GM19397 (cell line): ENCODE results near the gene PITPNM3.

Source experiments
- ATAC-seq: cut with Tn5 transposase; IDR thresholded peaks from one replicate; pipeline ENCODE4 v1.9.1; 2021; ENCODE audit warnings: mild to moderate bottlenecking, moderate library complexity; ENCODE audit not compliant: unreplicated experiment

PITPNM3 gene

DNA sequence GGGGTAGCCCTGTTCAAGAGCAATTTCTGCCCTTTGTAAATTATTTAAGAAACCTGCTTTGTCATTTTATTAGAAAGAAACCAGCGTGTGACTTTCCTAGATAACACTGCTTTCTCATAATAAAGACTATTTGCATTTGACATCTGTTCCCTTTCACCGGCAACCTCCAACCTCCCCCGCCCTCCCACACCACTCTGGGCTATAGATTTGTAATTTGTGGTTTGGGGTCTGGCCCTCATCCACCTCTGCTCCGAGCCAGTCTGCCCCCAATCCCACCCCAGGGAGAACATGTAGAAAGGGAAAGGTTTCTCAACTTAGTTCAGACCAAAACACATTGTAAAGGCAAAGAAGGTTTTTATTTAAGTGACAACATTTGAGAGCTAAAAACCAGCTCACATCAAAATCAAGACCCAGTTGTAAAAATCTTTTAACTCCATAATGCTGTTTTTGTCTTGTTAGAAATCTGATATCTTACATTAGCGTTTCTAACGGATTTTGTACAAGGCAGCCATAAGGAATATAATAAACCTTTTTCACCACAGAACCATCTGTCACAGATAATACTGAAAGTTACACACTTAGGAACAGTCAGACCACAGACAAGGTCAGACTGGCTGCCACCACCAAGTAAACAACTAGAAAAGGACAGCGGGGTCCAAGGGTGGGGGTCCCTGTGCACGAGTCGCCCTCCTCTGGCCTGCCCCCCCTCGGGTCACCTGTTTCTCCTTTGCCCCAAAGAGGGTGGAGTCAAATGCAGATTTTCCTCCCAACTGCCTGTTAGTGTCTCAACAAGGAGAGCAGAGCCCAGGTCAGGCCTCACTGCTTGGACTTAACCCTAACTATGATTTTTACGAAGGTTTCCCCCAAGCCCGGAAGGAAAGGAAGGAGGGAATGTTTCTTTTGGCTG lies 105.2 kb downstream of the PITPNM3 start:
- no peak for ATAC-seq

DNA sequence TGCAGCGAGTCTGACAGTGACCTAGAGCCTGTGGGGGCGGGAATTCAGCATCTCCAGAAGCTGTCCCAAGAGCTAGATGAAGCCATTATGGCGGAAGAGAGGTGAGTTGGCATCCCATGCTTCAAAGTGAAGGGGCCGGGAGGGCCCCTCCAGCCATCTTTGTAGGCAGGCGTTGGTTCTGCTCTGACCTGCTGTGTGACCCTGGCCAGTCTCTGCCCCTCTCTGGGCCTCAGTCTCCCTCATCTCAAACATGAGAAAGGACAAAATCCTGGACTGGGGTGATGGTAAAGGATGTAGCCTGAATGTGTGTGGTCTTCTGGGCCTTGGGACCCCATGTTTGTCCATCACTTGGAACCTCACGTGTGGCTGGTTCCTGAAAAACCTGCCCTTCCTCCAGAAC lies 107.0 kb downstream of the PITPNM3 start:
- no peak for ATAC-seq

DNA sequence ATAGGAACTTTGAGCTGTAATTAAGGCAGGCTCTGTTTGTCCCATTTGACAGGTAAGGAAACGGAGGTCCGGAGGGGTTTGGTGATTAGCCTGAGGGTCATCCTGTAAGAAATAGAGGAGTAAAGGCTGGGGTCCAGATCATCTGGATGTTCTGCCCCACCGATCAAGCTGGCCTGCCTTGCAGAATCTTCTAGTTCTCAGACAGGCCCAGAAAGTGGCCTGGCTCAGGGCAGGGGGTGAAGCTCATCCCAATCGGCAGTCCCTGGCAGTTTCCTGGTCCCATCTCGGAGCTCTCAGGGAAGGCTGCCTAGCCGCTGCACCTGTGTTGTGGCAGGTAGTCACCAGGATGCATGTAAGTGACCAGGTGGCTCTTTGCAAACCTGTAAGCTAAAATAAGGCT lies 107.9 kb downstream of the PITPNM3 start:
- ATAC-seq, result no peak

DNA sequence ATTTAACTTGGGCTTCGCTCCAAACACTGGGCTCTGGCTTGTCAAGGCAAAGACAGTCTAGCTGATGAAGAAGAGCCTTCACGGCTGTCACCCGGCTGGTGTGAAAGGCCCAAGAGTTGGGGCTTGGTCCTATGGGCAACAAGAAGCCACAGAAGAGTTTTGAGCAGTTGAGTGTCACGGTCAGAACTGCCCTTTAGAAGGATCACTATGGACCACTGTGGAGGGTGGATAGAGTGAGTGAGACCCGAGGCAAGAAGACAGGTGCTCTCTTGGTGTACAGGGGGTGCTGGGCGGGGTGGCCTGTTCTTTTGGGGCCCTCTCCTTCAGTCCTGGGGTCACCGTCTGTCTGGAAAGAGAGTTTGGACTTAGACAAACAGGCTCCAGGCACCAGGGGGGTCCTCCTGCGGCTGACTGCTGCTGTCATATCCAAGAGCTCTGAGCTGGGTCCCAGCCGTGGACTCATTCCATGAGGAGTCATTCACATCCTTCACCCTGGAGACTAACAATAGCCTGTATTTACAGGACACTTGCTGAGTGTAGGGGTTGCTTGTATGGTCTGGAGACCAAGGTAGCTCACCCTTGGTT lies 109.7 kb downstream of the PITPNM3 start:
- no peak for ATAC-seq

DNA sequence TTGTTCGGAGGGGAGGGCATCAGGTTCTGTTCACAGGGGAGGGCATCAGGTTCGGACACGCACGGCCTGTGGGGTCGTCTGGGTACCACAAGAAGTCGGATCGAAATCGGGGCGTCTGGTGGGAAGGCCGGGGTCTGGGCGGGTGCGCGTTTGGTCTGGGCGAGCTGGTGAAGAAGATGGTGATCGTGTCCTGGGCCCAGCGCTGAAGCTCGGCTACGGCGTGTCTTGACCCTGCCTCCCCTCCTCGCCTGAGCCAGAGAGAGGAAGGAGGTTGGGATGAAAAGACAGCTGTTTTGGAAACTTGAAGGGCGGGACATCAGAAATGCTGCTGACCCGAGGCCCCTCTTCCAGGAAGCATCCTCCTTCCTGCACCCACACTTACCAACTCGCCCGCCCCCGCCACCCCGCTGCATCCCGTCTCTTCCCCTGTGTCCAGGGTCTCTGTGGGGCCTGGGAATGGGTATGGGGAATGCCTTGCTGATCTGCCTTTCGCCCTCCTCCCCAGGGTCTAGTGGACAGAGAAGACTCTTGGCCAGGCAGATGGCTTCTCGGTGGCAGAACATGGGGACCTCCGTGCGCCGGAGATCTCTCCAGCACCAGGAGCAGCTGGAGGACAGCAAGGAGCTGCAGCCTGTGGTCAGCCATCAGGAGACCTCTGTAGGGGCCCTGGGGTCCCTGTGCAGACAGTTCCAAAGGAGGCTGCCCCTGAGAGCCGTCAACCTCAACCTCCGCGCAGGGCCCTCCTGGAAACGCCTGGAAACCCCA lies 111.6 kb downstream of the PITPNM3 start:
- ATAC-seq, result no peak

DNA sequence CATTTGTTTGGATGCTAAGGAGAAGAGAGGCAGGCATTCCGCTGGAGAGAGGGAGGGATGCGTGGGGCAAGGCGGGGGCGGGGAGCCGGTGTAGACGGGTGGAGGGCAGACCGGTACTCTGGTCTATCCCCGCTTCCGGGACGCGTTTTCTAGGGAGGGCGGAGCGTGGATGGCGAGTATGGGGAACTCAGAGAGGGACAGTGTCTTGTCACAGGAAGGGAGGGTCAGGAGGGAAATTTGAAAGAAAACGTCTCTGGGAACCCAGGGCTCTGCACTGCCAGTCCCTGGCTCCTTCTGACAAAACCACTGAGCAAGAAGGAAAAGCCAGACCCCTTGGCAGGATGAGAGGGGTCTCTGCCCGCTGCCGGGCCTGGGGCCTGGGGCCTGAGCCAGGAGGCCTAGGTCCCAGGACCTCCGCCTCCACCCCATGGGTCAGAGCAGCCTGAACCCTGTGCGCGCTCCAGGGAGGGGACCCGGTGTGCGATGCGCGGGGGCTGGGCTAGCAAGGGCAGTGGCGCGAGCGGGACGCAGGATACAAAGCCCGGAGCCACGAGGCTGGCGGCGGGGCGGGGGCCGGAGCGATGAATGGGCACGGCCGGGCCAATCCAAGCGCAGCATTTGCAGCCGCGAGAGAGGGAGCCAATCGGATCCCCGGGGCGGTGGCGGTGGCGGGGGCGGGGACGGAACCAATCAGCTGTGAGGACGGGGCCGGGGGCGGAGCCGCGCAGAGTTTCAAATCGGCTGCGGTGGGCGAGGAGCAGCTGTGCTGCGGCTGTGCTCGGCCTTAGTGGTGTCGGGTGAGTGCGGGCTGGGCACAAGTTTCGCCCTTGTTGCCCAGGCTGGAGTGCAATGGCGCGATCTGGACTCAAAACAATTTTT lies 112.4 kb downstream of the PITPNM3 start, which contains the start of gene PIMREG:
PIMREG (plus strand) TSS at position 764 of the 879 bp plus-strand sequence. CDS start 656 bp downstream, outside the sequence.
- ATAC-seq, result peak; percentile 90

DNA sequence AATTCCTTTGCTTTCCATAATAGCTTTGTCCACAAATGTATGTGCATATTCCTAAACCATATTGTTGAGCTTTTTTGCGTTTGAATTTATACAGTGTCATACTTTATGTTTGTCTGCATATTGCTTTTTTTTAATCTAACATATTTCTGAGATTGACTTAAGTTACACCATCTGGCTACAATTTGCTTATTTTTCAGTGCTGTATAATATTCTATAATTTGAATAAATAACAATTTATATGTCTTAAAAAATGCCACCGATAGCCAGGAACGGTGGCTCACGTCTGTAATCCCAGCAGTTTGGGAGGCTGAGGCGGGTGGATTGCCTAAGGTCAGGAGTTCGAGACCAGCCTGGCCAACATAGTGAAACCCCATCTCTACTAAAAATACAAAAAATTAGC lies 113.6 kb downstream of the PITPNM3 start:
- no peak for ATAC-seq

DNA sequence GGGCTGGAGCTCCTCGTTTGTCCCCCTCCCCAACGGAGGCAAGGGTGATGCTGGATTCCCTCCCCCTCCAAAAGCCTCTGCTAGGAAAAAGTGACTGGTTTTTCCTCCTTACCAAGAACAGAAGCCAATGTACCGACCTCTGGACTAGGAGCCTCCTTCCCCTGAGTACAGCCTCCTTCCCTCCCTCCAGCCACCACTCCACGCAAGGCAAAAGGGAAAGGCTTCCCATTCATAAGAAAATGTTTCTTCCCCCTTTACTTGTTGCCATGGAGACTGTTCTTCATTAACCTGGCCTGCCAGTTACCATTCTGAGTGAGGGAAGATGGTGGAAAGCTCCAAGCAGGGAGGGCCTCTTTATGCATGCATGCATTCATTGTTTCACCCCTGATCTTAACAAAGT lies 116.4 kb downstream of the PITPNM3 start:
- no peak for ATAC-seq

DNA sequence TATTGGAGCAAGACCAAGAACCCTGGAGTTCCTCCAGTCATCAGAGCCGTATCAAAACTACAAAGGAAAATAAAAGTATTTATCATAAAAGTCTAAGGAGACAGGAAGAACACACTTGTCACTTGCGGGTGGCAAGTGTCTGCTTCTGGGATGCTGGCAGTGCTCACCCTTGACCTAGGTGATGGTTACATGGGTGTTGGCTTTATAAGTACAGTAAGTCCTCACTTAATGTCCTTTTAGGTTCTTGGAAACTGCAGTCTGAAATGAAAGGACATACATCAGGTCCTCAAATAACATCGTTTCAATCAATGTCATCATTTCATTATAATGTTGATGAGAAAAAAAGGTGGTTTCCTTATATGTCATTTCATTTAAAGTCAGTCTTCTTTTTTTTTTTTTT lies 118.4 kb downstream of the PITPNM3 start:
- no peak for ATAC-seq

DNA sequence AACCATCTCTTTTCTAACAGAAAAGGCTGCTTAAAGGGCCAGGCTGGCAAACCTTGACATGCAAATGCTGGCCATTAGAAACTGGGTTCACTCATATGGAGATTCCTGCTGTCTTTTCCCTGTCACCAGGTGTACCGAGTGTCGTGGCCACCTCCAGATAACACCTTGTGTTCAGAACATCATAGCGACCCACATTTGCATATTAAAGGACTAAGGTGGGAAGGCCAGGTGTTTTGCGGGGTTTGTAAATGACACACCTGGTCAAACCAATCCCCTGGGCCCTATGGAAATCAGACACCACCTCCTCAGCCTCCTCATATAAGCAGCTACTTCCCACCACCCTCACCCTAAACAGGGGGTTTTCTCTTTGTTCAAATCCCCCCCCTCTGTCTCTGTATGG lies 118.9 kb downstream of the PITPNM3 start:
- no peak for ATAC-seq

DNA sequence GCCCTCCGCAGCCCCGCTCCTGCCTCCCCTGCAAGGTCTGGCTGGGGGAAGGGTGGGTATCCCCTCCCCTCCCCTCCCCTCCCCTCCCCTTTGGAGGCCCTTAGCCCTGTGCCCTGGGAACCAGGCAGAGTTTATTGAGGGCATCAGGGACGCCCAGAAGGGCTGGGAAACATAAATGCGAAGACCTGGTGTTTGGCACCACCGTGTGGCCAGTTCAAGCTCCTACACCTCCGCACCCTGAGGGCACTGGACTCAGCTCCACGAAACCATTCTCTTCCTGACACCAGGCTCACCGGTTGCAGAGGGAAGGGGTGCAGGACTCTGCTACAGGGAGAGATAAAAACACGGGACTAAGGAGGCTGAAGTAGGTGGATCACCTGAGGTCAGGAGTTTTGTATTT lies 120.4 kb downstream of the PITPNM3 start:
- ATAC-seq, result no peak

DNA sequence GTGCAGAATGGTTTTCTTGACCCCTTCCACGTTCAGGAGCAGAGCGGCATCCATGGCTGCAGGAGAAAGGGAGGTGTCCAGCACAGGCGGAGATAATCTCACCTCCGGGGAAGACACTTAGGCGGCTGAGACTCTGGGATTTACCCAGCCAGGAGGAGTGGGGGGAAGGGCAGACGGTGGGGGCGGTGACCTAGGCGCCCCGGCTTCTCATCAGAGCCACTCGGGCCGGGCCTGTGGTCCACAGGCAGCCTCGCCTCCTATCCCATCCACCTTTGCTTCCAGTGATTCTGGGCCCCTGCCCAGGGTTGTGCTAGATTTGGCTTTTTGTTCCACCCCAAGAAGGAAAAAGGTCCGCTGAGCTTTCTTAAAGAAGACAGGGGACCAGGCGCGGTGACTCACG lies 121.3 kb downstream of the PITPNM3 start, which contains the start of gene AIPL1:
AIPL1 (minus strand) TSS at position 71 of the 400 bp plus-strand sequence; CDS start at position 54, 17 bp downstream.
- ATAC-seq, result no peak

DNA sequence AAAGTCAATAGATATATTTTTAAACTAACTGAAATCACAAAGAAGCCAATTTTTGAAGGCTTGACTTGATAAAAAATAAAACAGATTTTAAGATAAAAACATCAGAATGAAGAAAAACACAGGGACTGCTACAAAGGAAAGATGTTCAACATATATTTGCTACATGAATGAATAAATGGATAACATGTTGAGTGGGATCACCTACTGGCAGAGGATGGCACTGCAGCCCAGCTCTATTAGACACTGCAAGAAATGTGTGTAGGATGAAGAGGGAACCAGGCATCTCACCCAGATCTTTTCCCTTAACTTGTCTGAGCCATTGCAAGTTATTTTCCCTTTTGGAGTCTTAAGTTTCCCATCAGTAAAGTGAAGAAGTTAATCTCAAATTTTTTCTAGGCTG lies 125.6 kb downstream of the PITPNM3 start:
- no peak for ATAC-seq

DNA sequence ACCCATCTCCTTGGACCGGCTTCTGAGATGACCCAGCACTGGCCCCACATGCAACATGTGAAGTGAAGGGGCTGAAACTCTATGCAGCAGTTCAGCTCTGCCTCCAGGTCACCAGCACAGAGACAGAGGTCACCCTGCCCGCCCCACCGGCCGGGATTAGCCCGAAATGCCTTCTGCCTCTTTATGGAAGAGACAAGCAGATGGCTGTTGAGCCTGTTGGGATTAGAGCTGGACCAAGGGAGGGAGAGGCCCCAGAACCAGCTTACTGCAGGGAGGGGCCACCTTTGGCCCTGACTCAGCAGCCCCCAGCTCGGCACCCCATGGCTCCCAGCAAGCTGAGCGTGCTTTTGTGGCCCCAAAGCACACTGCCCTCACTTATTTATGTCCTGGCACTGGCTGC lies 127.1 kb downstream of the PITPNM3 start:
- no peak for ATAC-seq

DNA sequence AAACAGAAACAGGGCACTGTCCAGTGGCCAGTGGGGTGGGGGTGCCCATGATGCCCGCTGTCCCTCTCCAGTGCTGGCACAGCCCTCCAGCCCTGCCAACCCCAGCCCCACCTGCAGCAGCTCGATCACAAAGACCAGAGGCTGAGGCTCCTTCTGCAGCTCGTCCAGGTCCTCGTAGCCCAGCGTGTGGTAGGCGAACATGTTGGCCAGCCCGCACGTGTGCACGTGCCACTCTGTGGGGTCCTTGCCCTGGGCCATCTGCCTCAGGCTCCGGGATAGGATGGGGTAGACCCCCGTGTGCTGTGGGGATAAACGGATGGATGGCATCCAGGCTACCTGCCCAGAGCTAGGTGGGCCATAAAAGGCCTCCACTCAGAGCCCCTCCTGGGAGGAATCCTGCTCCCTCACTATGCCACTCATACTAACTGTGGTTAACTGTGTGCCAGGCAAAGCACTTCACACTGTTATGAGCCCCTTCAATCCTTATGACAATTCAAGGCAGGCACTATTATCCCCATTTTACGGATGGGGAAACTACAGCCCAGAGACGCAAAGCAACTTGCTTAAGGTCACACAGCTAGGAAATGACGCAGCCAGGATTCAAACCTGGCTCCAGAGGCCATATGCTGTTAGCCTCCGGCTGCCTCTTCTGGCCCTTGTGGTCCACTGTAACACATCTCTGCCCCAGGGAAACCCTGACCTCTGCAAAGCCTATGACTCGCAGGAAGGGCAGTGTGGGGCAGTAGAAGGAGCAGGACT lies 128.0 kb downstream of the PITPNM3 start:
- no peak for ATAC-seq

DNA sequence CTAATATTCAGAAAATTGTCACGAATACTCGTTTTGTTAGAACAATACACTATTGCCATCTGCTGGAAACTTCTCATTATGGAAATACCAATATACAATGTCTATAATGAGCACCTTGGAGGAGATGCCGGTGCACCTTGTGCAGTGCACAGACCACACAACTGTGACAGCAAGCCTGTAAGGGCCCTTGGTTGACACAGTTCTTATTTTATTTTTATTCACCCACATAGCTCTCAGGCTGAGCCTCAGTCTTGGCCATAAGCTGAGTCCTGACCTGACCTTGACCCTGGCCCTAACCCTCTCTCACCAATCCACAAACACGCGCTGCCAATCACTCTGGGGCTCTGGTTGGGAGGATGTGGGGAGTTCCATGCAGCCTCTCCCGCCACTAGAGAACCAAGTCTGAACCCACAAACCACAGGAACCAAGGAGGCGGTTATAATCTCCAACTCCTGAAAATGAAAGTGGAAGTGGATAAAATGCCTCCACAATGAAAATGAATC lies 129.0 kb downstream of the PITPNM3 start:
- no peak for ATAC-seq

DNA sequence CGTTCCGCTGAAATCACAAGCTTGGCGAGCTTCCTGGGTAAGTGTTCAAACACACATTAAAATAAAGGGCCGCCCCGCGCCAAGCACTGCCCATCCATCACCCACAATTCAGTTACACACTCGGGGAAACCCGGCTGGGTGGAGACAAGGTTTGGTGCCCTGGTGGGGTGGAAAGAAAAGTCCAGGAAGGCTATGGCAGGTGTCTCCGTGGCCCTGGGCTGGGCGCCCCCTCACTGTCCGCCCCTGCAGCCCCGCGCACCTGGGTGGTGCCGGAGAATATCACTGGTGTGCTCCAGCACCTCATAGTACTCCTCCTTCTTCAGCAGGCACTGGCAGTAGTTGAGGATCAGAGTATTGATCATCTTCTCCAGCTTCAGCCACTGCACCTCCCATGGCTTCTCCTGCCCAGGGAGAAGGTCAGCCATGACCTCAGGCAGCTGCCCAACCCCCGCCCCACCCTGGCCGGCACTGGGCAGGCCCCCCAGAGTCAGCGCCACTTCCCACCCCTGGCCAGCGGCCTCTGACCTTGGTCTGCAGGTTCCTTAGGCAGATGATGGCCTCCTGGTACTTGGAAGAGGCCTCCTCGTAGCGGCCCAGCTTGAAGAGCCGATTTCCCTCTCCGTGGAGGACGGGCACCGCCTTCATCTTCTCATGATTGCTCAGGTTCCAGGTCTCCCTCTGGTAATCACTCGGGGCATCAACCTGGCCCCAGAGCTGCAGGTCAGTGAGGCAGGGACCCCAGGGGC lies 129.8 kb downstream of the PITPNM3 start:
- ATAC-seq, result no peak

DNA sequence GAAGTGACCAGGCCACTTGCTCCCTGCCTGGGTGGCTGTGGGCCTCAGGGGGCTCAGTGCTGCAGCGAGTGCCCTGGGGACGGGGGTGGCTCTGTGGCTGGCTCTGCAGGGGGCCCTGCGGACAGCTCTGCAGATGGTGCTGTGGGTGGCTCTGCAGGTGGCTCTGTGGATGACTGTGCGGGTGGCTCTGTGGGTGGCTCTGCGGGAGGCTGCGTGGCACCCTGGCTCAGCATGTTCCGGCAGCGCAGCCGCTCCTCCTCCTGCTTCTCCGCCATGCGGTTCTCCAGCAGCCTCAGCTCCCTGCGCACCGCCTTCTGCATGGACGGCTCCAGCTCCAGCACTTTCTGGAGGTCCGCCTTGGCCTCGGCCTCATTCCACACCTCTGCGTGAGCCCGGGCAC lies 130.9 kb downstream of the PITPNM3 start:
- ATAC-seq, result no peak

DNA sequence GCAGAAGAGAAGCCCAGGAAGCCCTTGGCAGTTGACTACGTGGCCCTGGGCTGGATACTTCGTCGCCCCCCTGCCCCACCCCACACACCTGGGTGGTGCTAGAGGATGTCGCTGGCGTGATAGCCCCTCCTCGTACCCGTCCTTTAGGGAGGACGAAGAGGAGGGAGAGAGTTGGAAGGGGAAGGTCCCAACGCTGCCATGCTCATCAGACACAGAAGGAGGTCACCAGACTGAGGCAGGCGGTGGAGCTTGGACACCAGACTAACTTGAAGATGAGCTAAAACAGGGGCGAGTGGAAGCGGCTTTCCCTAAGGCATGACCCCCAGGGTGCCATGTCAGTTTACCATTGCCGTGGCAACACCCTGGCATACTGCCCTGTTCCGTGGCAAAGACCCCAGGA lies 132.4 kb downstream of the PITPNM3 start:
- ATAC-seq, result no peak
